Activated CD4-positive, CD25-positive, alpha-beta regulatory T cell (primary cell): ENCODE results near the gene SLC46A1.

Experiments
- DNase-seq, 4 experiments: peaks; one replicate each; lab custom pipeline; 2025; lab: John Stamatoyannopoulos, UW

The SLC46A1 gene

DNA sequence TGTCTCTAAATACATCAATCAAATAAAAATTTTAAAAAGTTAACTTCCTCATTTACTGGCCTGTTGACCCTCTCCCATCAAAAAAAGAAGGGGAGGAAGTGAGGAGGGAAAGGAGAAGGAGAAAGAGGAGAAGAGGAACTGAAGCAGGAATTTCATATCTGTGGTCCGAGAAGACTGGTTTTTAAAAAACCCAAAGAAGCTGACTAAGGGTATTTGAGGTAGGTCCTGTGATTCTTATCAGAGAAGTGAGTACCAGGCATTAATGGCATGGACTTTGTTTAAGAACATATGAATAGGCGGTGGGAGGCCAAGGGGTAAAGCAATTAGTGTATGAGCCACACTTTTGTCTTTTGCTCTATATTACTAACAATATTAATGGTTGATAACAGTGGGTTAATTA lies 2.0 kb downstream of the SLC46A1 start:
- no peak for DNase-seq

DNA sequence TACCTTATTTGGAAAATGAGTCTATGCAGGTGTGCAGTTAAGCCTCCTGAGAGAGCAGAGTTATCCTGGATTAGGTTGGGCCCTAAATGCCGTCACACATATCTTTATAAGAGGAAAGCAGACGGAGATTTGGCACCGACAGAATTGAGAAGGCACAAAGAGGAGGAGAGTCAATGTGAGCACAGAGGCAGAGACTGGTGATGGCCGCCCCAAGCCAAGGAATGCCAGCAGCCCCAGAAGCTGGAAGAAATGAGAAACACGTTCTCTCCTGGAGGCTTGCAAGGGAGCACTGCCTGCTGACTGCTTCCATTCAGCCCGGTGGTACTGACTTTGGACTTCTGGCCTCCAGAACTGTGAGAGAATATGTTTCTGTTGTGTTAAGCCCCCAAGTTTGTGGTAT lies 3.2 kb downstream of the SLC46A1 start:
- no peak for DNase-seq

DNA sequence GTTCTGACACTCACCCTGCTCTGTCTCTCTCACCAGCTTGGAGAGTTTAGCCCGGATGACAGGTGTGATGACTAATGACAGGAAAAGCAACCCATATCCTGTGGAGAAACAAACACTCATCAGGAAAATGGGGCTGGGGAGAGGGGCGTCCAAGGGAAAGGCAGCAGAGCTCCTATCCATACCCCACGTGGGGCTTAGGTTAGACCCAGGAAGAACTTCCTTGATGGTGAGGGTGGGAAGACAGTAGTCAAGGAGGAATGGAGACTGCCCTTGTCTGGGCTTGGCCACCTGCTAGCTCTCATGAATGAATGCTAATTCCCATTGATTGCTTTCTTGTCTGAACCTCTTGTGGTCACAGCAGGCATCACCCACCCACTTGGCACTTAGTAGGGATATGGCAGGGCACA lies 3.8 kb downstream of the SLC46A1 start:
- DNase-seq: no peak

DNA sequence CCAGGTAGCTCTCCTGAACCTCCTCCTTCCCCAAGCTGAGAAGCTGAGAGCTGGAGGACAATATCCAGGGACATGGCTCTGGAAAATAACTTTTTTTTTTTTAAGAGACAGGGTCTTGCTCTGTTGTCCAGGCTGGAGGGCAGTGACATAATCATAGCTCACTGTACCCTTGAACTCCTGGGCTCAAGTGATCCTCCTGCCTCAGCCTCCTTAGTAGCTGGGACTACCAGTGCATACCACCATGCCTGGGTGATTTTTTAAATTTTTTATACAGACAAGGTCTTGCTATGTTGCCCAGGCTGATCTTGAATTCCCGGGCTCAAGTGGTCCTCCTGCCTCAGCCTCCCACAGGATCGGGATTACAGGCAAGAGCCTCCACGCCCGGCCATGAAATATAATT lies 6.2 kb downstream of the SLC46A1 start:
- DNase-seq: no peak

DNA sequence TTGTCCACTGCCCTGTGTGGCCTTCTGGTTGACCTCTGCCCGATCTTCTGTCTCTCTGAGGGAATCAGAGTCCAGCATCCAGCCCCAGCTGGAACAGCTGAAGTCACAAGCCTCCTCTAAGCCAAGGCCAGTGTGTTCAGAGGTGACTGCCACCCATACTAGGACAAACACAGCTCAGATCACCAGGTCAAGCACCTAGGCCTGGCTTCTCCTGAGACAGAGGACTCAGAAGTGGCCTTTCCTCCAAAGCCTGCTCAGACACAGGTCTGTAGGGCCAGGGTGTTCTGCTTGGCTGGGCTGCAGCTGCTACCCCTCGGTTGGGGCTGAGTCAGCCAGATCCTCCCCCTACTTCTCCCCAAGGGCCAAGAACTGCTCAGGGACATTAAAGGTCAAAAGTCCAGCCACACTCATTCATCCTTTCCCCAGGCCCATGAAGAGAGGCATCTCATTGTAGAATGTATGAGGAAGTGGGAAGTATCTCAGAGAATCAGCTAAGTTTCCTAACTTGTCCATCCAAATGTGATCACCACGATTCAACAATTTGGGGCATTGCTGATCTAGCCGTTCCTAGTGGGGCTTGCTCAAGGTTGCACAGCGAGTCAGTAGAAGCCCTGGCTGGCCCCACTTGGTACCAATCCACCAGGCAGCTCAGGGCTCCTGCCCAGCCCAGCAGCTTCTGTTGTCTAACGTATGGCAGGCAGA lies 7.6 kb downstream of the SLC46A1 start:
- no peak for DNase-seq

DNA sequence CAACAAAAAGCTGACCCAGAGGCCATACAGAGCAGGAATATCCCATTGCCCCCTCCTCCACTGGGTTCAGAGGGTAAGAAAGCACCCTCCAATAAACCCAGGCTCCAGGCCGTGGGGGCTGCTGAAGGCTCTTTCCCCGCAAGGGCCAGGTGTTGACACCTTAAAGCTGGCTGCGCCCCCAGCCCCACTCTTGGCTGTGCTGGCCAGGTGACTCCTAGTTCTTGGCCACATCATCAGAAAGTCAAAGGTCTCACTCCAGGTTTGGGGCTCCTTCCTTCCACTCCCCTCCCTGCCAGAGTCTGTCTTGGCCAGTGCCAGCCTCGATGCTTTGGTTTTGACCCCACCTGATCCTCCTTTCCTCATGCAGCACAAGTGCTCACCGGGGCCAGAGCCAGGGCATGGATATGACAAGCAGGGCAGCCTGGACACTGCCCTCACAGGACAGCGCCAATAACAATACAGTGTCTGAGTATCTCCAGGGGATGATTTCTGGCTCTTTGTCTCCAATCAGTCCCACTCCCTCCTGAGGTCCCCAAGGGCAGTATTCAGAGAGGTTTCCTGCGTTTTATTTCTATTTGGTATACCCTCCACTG lies 8.2 kb downstream of the SLC46A1 start:
- DNase-seq: no peak

DNA sequence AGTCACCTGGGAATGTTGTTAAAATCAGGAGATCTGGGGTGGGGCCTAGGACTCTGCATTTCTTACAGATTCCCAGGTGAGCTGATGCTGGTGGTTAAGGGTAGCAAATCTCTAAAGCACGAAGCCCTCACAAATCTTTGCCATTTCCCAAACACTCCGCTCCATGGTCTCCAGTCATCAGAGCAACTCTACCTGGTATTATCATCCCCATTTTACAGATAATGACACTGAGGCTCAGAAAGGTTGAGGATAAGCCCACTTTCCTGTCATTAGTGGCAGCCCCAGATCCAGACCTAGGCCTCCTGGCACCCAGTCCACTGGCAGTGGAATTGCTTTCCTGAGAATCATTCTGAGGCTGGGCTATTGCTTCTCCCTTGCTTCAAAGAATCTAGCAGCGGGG lies 8.7 kb downstream of the SLC46A1 start:
- no peak for DNase-seq

DNA sequence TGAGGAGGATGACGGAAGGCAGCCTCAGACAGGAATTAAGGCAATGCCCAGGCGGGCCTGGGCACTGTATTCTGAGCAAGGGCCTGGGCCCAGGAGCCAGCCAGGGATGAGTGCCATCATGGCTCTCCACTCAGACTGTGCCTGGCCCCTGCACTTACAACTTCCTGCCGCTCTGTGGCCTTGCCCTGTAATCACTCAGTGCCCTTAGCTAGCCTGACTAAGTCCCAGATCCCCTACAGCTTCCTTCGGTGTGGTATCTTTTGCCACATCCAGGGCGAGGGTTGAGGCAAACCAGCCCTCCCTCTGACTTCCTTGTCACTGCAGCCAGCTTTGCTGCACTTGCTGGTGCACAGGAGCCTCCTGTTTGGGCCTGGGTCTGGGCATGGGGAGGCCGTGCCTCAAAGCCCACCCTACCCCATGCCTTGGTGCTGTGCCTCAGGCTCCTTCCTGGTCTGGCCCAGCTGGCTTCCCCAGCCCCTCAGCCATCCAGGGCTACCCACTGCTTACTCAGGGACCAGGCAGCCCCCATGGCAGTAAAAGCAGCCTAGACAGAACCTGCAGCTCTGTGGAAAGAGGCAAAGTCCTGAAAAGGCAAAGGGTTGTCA lies 9.3 kb downstream of the SLC46A1 start:
- DNase-seq: no peak

DNA sequence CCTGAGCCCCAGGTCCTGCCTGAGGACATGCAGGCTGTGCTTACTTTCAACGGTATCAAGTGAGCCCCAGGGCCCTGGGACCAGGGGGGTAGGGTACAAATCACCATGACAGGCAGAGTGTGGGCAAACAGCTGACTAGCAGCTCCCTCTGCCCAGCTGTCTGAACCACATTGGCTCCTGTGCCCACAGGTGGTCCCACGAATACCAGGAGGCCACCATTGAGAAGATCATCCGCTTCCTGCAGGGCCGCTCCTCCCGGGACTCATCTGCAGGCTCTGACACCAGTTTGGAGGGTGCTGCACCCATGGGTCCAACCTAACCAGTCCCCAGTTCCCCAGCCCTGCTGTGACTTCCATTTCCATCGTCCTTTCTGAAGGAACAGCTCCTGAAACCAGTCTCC lies 10.0 kb downstream of the SLC46A1 start:
- DNase-seq: no peak

DNA sequence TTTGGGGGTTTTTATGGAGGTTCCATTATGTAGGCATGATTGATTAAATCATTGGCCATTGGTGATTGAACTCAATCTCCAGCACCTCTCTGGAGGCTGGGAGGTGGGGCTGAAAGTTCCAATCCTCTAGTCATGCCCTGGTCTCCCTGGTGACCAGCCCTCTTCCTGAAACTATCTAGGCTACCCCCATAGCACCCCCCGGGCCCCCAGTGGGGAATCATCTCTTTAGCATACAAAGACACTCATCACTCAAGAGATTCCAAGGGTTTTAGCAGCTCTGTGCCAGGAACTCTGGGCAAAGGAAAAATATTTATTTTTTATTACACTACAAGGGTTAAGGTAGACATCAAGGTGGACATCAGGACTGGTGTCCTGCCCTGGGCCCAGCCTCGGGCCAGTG lies 10.6 kb downstream of the SLC46A1 start:
- no peak for DNase-seq

DNA sequence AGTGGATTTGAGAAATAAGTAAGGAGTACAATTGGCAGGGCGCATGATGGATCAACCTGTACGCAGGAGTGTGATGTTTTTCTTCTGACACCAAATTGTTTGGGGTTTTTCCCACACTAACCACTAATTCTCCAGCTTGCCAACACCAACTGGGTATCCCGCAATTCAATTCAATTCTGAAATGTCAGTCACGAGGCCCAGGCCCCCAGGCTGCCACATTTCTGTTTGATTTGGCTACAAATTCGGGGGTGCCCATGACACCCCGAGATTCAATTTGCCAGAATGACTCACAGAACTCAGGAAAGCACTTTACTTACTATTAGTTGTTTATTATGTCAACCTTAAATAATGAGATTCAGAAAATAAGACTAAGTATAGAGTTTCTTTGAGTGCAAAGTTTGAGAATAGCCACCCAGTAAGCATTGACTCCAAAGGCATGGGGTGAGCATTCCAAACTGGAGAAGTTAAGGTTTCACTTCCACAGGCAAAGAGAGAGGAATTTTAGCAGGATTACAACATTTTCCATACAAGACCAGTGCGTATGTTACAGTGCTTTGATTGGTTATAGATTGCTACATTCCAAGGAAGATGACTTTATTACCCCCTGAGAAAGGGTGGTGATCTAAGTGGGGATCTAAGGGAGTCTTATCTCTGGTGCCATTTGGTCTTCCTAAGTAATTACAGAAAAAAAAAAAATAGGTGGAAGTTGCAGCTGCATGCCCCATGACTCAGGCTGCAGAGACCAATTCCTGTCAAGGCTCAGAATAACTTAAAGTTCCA lies 11.5 kb downstream of the SLC46A1 start:
- DNase-seq: no peak

DNA sequence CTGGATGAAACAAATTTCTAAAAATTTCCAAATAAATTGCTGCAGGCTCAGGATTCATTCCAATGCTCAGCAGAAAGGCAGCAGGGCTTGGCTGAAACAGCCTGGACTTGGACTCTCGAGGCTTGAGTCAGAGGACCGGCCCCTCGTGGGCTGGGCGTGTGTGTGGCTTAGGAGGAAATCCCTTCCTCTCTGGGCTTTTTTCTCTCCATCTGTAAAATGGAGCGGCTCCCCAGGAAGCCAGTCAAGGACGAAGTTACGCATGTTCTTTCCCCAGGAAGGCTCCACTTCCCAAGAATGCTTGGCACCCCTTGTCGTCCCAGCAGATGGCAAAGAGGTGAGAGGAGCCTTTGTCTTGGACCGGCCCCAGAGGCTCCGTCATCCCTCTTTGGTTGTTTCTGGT lies 13.5 kb downstream of the SLC46A1 start:
- DNase-seq: no peak

DNA sequence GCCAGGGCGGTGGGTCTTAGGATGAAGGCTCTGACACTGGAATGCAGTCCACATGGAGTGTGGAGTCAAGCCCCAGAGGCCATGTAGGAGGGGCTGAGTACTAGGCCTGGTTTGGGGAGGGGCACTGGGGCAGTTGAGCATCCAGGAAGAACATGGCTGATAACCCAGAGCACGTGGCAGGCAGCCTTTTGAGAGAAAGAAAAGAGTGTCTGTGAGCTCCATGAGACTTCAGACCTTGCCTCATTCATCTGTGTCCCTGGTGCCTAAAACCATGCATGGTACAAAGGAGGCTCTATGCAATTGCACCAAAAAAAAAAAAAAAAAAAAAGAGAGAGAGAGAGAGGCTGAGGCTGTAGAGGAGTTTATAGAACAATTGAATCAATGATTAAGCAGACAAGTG lies 14.6 kb downstream of the SLC46A1 start:
- no peak for DNase-seq

DNA sequence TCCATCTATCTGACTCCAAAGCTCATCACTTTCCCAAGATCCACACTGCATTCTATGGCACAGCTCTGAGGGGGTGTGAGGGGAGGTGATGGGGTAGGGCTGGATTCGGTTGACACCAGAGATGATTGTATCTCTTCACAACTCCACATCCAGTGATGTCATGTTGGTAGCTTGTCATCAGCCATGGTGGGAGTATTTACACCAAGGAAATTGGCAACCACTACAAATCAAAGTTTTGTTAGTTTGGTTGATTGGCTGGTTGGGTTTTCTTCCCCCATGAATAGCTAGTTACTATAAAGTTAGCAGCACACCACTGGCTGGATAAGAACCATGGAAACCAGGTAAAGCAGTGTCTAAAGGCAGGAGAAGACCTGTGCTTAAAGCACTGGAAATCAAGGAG lies 15.0 kb downstream of the SLC46A1 start:
- no peak for DNase-seq

DNA sequence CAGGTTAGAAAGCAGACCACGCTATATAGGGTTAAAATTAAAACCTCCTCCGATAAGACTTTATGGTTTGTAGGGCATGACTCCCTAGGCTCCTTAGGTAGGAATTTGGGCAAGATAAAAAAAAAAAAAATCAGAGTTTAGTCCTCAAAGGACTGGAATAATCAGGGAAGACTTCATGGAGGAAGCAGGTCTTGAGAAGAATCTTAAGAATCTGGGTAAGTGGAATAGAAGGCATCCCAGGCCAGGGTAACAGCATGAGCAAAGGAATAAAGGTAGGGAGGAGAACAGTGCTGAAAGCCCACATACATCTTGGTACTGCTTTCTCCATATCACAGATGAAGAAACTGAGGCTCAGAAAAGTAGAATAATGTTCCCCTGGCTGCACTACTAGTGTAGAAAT lies 15.4 kb downstream of the SLC46A1 start:
- DNase-seq: no peak

DNA sequence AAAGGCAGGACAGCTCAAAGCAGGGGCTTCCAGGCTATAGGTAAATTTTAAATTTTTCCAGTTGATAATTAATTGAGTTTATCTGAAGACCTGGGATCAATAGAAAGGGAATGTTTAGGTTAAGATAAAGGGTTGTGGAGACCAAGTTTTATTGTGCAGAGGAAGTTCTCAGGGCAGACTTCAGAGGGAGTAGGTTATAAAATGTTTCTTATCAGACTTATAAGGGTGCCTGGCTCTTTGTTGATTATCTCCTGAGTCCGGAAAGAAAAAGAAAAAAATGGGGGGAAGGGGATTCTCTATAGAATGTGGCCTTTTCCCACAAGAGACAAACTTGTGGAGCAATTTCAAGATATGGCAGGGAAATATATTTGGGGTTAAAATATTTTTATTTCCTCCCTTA lies 15.9 kb downstream of the SLC46A1 start:
- no peak for DNase-seq

DNA sequence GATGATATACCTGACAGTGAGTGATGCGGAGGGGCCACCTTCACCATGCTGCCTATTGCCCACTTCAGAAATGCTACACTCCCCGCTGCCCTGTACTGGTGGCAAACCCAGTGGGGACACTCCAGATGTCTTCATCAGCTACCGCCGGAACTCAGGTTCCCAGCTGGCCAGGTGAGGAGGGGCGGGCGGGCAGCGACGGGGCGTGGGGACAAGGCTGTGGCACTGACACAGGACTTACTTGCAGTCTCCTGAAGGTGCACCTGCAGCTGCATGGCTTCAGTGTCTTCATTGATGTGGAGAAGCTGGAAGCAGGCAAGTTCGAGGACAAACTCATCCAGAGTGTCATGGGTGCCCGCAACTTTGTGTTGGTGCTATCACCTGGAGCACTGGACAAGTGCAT lies 17.9 kb downstream of the SLC46A1 start:
- no peak for DNase-seq

DNA sequence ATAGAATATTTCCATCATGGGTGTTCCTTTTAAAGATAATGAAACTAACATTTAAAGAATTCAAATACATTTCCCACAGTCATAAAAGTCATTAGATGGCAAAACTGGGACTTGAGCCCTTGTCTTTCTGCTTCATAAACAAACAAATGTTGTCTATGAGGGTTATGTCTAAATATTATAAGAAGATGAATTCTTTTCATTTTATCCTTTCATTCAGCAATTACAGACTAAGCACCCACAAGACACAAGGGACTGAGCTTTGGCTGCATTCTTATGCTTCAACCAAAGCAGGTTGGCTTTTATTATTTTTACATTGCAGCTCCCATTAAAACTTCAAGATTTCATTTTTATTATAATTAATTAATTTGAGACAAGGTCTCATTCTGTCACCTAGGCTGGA lies 19.6 kb downstream of the SLC46A1 start:
- DNase-seq: no peak

DNA sequence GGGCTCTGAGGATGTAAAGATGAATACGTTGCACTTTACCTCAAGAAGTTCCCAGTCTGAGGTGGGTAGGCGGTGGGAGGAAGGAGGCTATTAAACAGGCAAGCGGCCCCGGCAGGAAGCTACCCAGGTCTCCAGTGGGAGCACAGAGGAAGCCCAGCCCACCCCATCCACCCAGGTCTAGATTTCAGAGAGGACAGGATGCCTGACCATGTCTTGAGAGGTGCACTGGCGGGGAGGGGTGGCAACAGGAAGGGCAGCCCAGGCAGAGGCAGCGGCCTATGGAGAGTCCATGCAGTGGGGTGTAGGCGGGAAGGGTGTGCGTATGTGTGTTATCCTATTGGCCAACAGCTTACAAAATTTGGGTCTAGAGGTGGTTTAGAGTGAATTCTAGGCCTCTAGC lies 20.6 kb downstream of the SLC46A1 start:
- DNase-seq: no peak

DNA sequence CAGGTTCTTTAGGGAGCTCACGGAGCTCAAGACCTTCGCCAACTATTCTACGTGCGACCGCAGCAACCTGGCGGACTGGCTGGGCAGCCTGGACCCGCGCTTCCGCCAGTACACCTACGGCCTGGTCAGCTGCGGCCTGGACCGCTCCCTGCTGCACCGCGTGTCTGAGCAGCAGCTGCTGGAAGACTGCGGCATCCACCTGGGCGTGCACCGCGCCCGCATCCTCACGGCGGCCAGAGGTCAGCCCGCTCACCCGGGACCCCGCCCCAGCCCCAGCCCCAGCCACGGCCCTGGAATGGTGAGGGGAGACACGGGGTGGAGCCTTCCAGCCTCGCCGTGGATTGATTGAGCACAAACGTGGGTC lies 21.0 kb downstream of the SLC46A1 start:
- DNase-seq: no peak

DNA sequence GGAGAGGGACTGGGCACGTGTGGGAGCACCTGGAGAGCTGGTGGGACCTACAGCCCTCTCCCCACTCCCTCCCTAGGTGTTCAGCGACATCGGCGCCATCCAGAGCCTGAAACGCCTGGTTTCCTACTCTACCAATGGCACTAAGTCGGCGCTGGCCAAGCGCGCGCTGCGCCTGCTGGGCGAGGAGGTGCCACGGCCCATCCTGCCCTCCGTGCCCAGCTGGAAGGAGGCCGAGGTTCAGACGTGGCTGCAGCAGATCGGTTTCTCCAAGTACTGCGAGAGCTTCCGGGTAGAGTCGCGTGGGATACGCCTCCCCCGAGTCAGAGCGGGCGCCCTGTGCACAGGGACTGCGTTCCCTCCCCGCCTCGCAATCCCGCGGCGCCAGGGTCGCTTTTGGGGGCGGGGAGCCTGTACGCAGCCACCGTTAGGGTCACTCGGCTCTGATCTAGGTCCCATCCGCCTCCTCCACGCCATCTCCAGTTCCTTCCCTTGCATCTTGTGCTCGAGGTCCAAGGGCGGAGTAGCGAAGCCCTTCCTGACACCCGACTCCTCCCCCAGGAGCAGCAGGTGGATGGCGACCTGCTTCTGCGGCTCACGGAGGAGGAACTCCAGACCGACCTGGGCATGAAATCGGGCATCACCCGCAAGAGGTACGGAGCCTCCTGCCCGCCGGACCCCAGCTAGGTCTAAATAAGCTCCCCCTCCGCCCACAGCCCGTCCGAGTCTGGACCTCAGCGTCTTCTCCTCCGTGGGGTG lies 21.6 kb downstream of the SLC46A1 start:
- peak; percentile 28 to 46 (median 34) for DNase-seq

DNA sequence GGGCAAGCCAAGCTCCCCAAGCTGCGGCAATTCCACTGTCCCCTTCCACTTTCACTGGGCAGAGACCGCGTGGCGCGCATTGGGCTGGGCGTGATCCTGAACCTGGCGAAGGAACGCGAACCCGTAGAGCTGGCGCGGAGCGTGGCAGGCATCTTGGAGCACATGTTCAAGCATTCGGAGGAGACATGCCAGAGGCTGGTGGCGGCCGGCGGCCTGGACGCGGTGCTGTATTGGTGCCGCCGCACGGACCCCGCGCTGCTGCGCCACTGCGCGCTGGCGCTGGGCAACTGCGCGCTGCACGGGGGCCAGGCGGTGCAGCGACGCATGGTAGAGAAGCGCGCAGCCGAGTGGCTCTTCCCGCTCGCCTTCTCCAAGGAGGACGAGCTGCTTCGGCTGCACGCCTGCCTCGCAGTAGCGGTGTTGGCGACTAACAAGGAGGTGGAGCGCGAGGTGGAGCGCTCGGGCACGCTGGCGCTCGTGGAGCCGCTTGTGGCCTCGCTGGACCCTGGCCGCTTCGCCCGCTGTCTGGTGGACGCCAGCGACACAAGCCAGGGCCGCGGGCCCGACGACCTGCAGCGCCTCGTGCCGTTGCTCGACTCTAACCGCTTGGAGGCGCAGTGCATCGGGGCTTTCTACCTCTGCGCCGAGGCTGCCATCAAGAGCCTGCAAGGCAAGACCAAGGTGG lies 24.7 kb downstream of the SLC46A1 start:
- no peak for DNase-seq
